HepG2 (cell line): ENCODE data around the gene NARF. TPM values are rescaled to one million over a fixed set of nuclear protein-coding genes. Genes with fewer than 3 reads are reported as not detected.

Source experiments
- AGO2 ChIP-seq: fragments of 200-400 bp; formaldehyde crosslinking; optimal IDR thresholded peaks from 2 replicates; pipeline ENCODE3; 2017; ENCODE audit warnings: mild to moderate bottlenecking, low read depth, low read length, moderate library complexity
- ATAD3A ChIP-seq: sonication (generic); formaldehyde crosslinking; IDR thresholded peaks from 2 replicates; pipeline ENCODE4 v1.4.0; 2020; ENCODE audit warnings: missing genetic modification reagents
- ATRX ChIP-seq: sonication (generic); formaldehyde crosslinking; IDR thresholded peaks from 2 replicates; pipeline ENCODE4 v1.4.0; 2020; ENCODE audit warnings: missing genetic modification reagents, borderline replicate concordance
- EP300 ChIP-seq, 3 experiments: sonication (generic) in 1 of 3; formaldehyde crosslinking in 1 of 3; IDR thresholded peaks; 2 replicates each; pipeline versions ENCODE4 v1.5.1 to v1.6.1; 2011 to 2020; ENCODE audit warnings: low read depth in 2 of 3, low read length in 2 of 3, borderline replicate concordance in 1 of 3, improper control_type of control experiment in 1 of 3, mild to moderate bottlenecking in 1 of 3, missing genetic modification reagents in 1 of 3, moderate library complexity in 1 of 3
- GATAD1 ChIP-seq: IDR thresholded peaks from 2 replicates; pipeline ENCODE4 v1.6.1; 2016; ENCODE audit warnings: missing genetic modification reagents, missing compliant biosample characterization
- HMG20A ChIP-seq: IDR thresholded peaks from 2 replicates; pipeline ENCODE4 v1.6.1; 2016; ENCODE audit warnings: borderline replicate concordance
- JUND ChIP-seq: sonication (generic); formaldehyde crosslinking; IDR thresholded peaks from 2 replicates; pipeline ENCODE4 v1.8.0; 2022; ENCODE audit warnings: mild to moderate bottlenecking, missing genetic modification reagents
- KAT7 ChIP-seq: IDR thresholded peaks from 2 replicates; pipeline ENCODE4 v1.6.1; 2018; ENCODE audit warnings: borderline replicate concordance, missing compliant biosample characterization
- KMT2B ChIP-seq: IDR thresholded peaks from 2 replicates; pipeline ENCODE4 v1.6.1; 2016; ENCODE audit warnings: missing genetic modification reagents, missing compliant biosample characterization
- NFE2 ChIP-seq: sonication (generic); formaldehyde crosslinking; IDR thresholded peaks from 2 replicates; pipeline ENCODE4 v1.4.0; 2020; ENCODE audit warnings: missing genetic modification reagents
- NFKB2 ChIP-seq: sonication (generic); formaldehyde crosslinking; IDR thresholded peaks from 2 replicates; pipeline ENCODE4 v1.4.0; 2020; ENCODE audit warnings: missing genetic modification reagents, borderline replicate concordance
- PHF8 ChIP-seq: sonication (generic); formaldehyde crosslinking; IDR thresholded peaks from 2 replicates; pipeline ENCODE4 v1.5.0; 2020; ENCODE audit warnings: missing genetic modification reagents
- SP4 ChIP-seq: sonication (generic); formaldehyde crosslinking; IDR thresholded peaks from 2 replicates; pipeline ENCODE4 v1.8.1; 2023; ENCODE audit warnings: mild to moderate bottlenecking, missing genetic modification reagents
- TOE1 ChIP-seq: sonication (generic); formaldehyde crosslinking; IDR thresholded peaks from 2 replicates; pipeline ENCODE4 v1.4.0; 2020; ENCODE audit warnings: mild to moderate bottlenecking, missing genetic modification reagents
- YEATS2 ChIP-seq: sonication (generic); formaldehyde crosslinking; IDR thresholded peaks from 2 replicates; pipeline ENCODE4 v1.4.0; 2020; ENCODE audit warnings: missing genetic modification reagents, borderline replicate concordance
- ZFX ChIP-seq: sonication (generic); formaldehyde crosslinking; IDR thresholded peaks from 2 replicates; pipeline ENCODE4 v1.4.0; 2020; ENCODE audit warnings: mild to moderate bottlenecking, low read depth, missing genetic modification reagents, moderate library complexity
- ZKSCAN5 ChIP-seq: sonication (generic); formaldehyde crosslinking; IDR thresholded peaks from 2 replicates; pipeline ENCODE4 v1.5.1; 2020; ENCODE audit warnings: mild to moderate bottlenecking, missing genetic modification reagents
- ZNF570 ChIP-seq: sonication (generic); formaldehyde crosslinking; IDR thresholded peaks from 2 replicates; pipeline ENCODE4 v1.4.0; 2020; ENCODE audit warnings: mild to moderate bottlenecking, missing genetic modification reagents, borderline replicate concordance
- ZNF792 ChIP-seq: IDR thresholded peaks from 2 replicates; pipeline ENCODE4 v1.6.1; 2016
- polyA plus RNA-seq, 8 experiments: library from polyadenylated mRNA; depleted of rRNA in 3 of 8; stranded (reverse) in 7 of 8; unstranded in 1 of 8; fragments of >200 nt; fragmentation: Illumina TruSeq in 4 of 8; extraction: Trizol in 4 of 8; gene quantifications; 2 replicates each; pipeline versions ENCODE4 v1.2.1 to v1.2.3, GENCODE V29; 2011 to 2016; ENCODE audit warnings: low read depth in 4 of 8, missing spikeins in 1 of 8, mixed read lengths in 1 of 8; ENCODE audit not compliant: insufficient read depth in 1 of 8
- total RNA-seq, 5 experiments: library from RNA; depleted of rRNA; stranded (reverse); fragments of >200 nt; fragmentation: Illumina TruSeq; extraction: Trizol; gene quantifications; 2 replicates each; pipeline ENCODE4 v1.2.3, GENCODE V29; 2016; ENCODE audit warnings: low read depth in 1 of 5
- TF ChIP-seq, protein P1 (sequence below): sonication (generic); formaldehyde crosslinking; IDR thresholded peaks from 2 replicates; pipeline ENCODE4 v1.4.0; 2020; ENCODE audit warnings: missing genetic modification reagents
- TF ChIP-seq, protein P2 (sequence below): sonication (generic); formaldehyde crosslinking; IDR thresholded peaks from 2 replicates; pipeline ENCODE4 v1.4.0; 2020; ENCODE audit warnings: missing genetic modification reagents, borderline replicate concordance
- TF ChIP-seq, protein P3 (sequence below): IDR thresholded peaks from 2 replicates; pipeline ENCODE4 v1.6.1; 2016; ENCODE audit warnings: control low read depth
- TF ChIP-seq, protein P4 (sequence below): sonication (generic); formaldehyde crosslinking; IDR thresholded peaks from 2 replicates; pipeline ENCODE4 v1.4.0; 2020; ENCODE audit warnings: mild to moderate bottlenecking, missing genetic modification reagents
- TF ChIP-seq, protein P5 (sequence below): IDR thresholded peaks from 2 replicates; pipeline ENCODE4 v1.6.1; 2016

NARF gene
- total and polyA plus RNA-seq, 2 of the 13 experiments (the other 11 are each of a cell fraction or from before 2014, with no cell fraction given), result 61.1 to 144 TPM

DNA sequence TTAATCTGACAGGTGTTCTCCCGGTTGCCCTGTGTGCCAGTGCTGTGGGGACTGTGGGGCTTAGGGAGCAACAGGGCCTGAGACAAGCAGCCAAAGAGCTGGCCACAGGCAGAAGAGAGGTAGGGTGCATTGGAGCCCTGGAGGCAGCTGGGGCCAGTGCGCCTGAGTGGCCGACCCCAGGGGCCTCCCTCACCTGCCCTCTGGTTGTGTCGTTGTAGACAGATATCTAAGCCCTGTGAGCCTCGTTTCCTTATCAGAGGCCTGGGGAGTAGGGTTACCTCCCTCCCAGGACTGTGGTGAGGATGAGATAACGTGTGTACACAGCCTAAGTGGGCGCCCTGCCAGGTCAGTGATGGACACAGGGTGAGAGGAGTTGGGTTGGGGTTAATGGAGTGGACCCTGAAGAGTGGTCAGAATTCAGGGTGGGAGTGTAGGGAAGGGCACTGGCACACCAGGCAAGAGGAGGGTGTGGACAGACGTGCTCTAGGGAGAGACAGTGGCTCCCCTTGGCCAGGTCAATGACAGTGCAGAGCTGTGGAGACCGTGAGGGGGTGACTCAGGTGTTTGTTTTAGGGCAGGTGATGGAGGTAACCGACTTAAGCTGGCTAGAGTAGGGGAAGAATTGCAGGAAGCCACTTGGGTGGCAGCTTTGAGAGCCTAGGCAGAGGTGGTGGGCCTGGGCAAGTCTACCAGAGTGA, 3.4 kb downstream of the NARF start (continued):
- TF ChIP-seq, protein P1, sequence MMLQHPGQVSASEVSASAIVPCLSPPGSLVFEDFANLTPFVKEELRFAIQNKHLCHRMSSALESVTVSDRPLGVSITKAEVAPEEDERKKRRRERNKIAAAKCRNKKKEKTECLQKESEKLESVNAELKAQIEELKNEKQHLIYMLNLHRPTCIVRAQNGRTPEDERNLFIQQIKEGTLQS (CRISPR knock-in tag), result peak; percentile 33; the same call in 1 of the 2 replicates
- TF ChIP-seq KMT2B (CRISPR knock-in tag) (0 out of 2 replicates have a peak, but pooled peaks have one; percentile 38), ZKSCAN5 (no peak), YEATS2 (CRISPR knock-in tag) (peak; percentile 29; the same call in 1 of the 2 replicates), HMG20A (CRISPR knock-in tag) (peak; percentile 55), ZFX (peak; percentile 69; the same call in 1 of the 2 replicates), GATAD1 (0 out of 2 replicates have a peak, but pooled peaks have one; percentile 36), NFKB2 (CRISPR knock-in tag) (0 out of 2 replicates have a peak, but pooled peaks have one; percentile 49), TOE1 (no peak), ZNF570 (CRISPR knock-in tag) (no peak), JUND (CRISPR knock-in tag) (peak; percentile 7; the same call in 1 of the 2 replicates), NFE2 (CRISPR knock-in tag) (peak; percentile 69; the same call in 1 of the 2 replicates), KAT7 (CRISPR knock-in tag) (no peak), ATRX (CRISPR knock-in tag) (no peak), AGO2 (peak; percentile 30), EP300 (IDR thresholded peaks at IDR 0.05; ENCODE audit: low read depth in 2 of 2, low read length in 2 of 2) (peak in 1 of 2 experiments; percentile 18; a peak in 1 of 4 replicates), EP300 (CRISPR knock-in tag; IDR thresholded peaks at IDR 0.05; ENCODE audit: borderline replicate concordance) (peak; percentile 46; the same call in 1 of the 2 replicates), ZNF792 (CRISPR knock-in tag) (peak; percentile 92), SP4 (CRISPR knock-in tag) (no peak), PHF8 (CRISPR knock-in tag) (peak; percentile 36), ATAD3A (CRISPR knock-in tag) (no peak)
- TF ChIP-seq, protein P2, sequence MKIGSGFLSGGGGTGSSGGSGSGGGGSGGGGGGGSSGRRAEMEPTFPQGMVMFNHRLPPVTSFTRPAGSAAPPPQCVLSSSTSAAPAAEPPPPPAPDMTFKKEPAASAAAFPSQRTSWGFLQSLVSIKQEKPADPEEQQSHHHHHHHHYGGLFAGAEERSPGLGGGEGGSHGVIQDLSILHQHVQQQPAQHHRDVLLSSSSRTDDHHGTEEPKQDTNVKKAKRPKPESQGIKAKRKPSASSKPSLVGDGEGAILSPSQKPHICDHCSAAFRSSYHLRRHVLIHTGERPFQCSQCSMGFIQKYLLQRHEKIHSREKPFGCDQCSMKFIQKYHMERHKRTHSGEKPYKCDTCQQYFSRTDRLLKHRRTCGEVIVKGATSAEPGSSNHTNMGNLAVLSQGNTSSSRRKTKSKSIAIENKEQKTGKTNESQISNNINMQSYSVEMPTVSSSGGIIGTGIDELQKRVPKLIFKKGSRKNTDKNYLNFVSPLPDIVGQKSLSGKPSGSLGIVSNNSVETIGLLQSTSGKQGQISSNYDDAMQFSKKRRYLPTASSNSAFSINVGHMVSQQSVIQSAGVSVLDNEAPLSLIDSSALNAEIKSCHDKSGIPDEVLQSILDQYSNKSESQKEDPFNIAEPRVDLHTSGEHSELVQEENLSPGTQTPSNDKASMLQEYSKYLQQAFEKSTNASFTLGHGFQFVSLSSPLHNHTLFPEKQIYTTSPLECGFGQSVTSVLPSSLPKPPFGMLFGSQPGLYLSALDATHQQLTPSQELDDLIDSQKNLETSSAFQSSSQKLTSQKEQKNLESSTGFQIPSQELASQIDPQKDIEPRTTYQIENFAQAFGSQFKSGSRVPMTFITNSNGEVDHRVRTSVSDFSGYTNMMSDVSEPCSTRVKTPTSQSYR (CRISPR knock-in tag), result 0 out of 2 replicates have a peak, but pooled peaks have one; percentile 22
- TF ChIP-seq, protein P3, sequence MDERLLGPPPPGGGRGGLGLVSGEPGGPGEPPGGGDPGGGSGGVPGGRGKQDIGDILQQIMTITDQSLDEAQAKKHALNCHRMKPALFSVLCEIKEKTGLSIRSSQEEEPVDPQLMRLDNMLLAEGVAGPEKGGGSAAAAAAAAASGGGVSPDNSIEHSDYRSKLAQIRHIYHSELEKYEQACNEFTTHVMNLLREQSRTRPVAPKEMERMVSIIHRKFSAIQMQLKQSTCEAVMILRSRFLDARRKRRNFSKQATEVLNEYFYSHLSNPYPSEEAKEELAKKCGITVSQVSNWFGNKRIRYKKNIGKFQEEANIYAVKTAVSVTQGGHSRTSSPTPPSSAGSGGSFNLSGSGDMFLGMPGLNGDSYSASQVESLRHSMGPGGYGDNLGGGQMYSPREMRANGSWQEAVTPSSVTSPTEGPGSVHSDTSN (CRISPR knock-in tag), result peak; percentile 59; the same call in 1 of the 2 replicates
- TF ChIP-seq, protein P4, sequence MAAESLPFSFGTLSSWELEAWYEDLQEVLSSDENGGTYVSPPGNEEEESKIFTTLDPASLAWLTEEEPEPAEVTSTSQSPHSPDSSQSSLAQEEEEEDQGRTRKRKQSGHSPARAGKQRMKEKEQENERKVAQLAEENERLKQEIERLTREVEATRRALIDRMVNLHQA, result no peak
- TF ChIP-seq, protein P5, sequence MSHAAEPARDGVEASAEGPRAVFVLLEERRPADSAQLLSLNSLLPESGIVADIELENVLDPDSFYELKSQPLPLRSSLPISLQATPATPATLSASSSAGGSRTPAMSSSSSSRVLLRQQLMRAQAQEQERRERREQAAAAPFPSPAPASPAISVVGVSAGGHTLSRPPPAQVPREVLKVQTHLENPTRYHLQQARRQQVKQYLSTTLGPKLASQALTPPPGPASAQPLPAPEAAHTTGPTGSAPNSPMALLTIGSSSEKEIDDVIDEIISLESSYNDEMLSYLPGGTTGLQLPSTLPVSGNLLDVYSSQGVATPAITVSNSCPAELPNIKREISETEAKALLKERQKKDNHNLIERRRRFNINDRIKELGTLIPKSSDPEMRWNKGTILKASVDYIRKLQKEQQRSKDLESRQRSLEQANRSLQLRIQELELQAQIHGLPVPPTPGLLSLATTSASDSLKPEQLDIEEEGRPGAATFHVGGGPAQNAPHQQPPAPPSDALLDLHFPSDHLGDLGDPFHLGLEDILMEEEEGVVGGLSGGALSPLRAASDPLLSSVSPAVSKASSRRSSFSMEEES (CRISPR knock-in tag), result 0 out of 2 replicates have a peak, but pooled peaks have one; percentile 23
